ENCODE measurements around the gene TRAF3.

DNA sequence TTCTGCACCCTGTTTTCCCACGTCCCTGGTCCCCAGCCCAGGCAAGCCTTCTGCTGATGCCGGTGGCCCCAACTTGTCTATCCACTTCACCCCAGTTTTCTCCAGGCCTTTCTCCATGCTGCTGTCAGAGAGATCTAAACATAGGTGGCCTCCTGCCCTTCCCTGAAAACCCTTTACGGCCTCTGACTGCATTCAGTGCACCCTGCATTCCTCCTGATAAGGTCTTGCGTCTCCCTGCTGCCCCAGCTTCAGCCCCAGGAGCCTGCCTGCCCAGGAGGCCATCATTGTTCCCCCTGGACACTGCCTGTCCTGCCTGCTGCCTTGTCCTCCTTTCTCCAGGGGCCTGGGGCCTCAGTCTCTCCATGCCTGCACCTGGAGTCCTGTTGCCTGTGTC, 29.8 kb downstream of the TRAF3 start:
- TF ChIP-seq POLR2A (IDR thresholded peaks at IDR 0.05; ENCODE audit: low read length) (no peak), GATA1 (IDR thresholded peaks at IDR 0.05; ENCODE audit: low read depth, low read length) (no peak)
